PC-9 (cell line): ENCODE measurements around the gene EIF4E1B.

Experiments
- EZH2 ChIP-seq: fragments of 200-600 bp; sonication (generic); IDR thresholded peaks from 2 replicates; pipeline ENCODE4 v1.8.0; 2017; ENCODE audit warnings: antibody characterized with exemption, low read depth
- TF ChIP-seq, protein P1 (sequence below): fragments of 200-600 bp; sonication (generic); conservative IDR thresholded peaks from 2 replicates; pipeline ENCODE4 v1.6.1; 2017; ENCODE audit warnings: mixed run types, antibody characterized with exemption, mild to moderate bottlenecking, moderate library complexity

DNA sequence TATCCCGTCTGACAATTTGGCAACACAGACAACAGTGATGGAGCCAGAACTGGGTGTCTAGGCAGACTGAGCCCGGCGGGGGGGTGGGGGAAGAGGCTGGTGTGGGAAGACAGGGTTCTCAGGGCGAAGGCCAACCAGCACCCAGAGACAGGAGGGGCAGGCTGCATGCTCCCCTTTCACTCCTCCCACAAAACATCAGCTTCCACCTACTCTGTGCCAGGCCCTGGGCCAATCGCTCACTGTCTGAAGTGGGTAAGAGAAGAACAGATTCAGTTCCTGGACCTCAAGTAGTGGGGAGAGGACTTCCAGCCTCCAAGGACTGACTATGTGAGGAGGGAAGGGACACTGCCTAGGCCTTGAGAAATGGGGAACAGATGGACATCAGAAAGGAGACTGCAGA lies 2.9 kb upstream of the EIF4E1B start:
- TF ChIP-seq, protein P1, sequence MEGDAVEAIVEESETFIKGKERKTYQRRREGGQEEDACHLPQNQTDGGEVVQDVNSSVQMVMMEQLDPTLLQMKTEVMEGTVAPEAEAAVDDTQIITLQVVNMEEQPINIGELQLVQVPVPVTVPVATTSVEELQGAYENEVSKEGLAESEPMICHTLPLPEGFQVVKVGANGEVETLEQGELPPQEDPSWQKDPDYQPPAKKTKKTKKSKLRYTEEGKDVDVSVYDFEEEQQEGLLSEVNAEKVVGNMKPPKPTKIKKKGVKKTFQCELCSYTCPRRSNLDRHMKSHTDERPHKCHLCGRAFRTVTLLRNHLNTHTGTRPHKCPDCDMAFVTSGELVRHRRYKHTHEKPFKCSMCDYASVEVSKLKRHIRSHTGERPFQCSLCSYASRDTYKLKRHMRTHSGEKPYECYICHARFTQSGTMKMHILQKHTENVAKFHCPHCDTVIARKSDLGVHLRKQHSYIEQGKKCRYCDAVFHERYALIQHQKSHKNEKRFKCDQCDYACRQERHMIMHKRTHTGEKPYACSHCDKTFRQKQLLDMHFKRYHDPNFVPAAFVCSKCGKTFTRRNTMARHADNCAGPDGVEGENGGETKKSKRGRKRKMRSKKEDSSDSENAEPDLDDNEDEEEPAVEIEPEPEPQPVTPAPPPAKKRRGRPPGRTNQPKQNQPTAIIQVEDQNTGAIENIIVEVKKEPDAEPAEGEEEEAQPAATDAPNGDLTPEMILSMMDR: no peak
- TF ChIP-seq EZH2: no peak
